Measurements from ENCODE around the gene PLA2G4C. TPM values are rescaled to one million over a fixed set of nuclear protein-coding genes. Genes with fewer than 3 reads are reported as not detected.

PLA2G4C gene
- total RNA-seq, 4 donors from 2014 or later = 3.8 to 15.6 (median 9.7) TPM

GRCh38 chr19:48135411-48135810 is 24.8 kb upstream of the PLA2G4C start:
- H3K36me3 ChIP-seq = peaks cover 0 to 32% of the 10 kb centered on the region in 2 donors
- no peak for ATAC-seq
- 64 to 74% methylated on average over 6 to 7 of the region's 8 CpGs for WGBS, 2 donors (ENCODE audit: low coverage in 1 of 2)

GRCh38 chr19:48133094-48133493 is 22.5 kb upstream of the PLA2G4C start:
- no peak for ATAC-seq
- H3K27ac ChIP-seq = no peak overlapping the region
- no peaks in the 10 kb centered on the region for H3K9me3 ChIP-seq
- WGBS, 2 donors (ENCODE audit: low coverage in 1 of 2) = 98% methylated on average over 6 of the region's 6 CpGs; no CpG with 5 or more reads in 1 of the 2 donors
- no peaks in the 10 kb centered on the region for H3K27me3 ChIP-seq
- H3K36me3 ChIP-seq = peaks cover 0 to 35% of the 10 kb centered on the region in 2 donors
- H3K4me3 ChIP-seq = no peak overlapping the region
- TF ChIP-seq CTCF (IDR thresholded peaks at IDR 0.05) (no peak), POLR2AphosphoS5 (IDR thresholded peaks at IDR 0.05) (no peak), POLR2A (IDR thresholded peaks at IDR 0.05) (no peak), EP300 (IDR thresholded peaks at IDR 0.05) (no peak)
- H3K4me1 ChIP-seq = no peaks in the 10 kb centered on the region

More at GRCh38 chr19:48135411-48135810, 24.8 kb upstream of the PLA2G4C start:
- H3K4me1 ChIP-seq = no peaks in the 10 kb centered on the region
- no peak for TF ChIP-seq POLR2AphosphoS5 (IDR thresholded peaks at IDR 0.05)
- TF ChIP-seq POLR2A (IDR thresholded peaks at IDR 0.05) = no peak
- no peak for TF ChIP-seq CTCF (IDR thresholded peaks at IDR 0.05)
- no peak for TF ChIP-seq EP300 (IDR thresholded peaks at IDR 0.05)
- no peak overlapping the region for H3K4me3 ChIP-seq
- H3K27me3 ChIP-seq = no peaks in the 10 kb centered on the region
- no peaks in the 10 kb centered on the region for H3K9me3 ChIP-seq
- no peak overlapping the region for H3K27ac ChIP-seq

- no peak overlapping the region for H3K27ac ChIP-seq
- ATAC-seq = no peak
- no peaks in the 10 kb centered on the region for H3K9me3 ChIP-seq
- TF ChIP-seq CTCF (IDR thresholded peaks at IDR 0.05) (no peak), POLR2A (IDR thresholded peaks at IDR 0.05) (no peak), EP300 (IDR thresholded peaks at IDR 0.05) (no peak), POLR2AphosphoS5 (IDR thresholded peaks at IDR 0.05) (no peak)
- H3K27me3 ChIP-seq = no peaks in the 10 kb centered on the region
- no peak overlapping the region for H3K4me3 ChIP-seq
- H3K36me3 ChIP-seq = peaks cover 0 to 52% of the 10 kb centered on the region in 2 donors
- 79 to 89% methylated on average over 5 to 6 of the region's 6 CpGs for WGBS, 2 donors (ENCODE audit: low coverage in 1 of 2)
- peaks cover 0 to 5% (median 0%) of the 10 kb centered on the region in 3 donors for H3K4me1 ChIP-seq
Observed at GRCh38 chr19:48127561-48127960, 16.9 kb upstream of the PLA2G4C start.

- no peak for ATAC-seq
- Histone ChIP-seq H3K4me3 (no peak overlapping the region), H3K4me1 (peaks cover 0 to 5% (median 0%) of the 10 kb centered on the region in 3 donors), H3K27me3 (no peaks in the 10 kb centered on the region), H3K9me3 (no peaks in the 10 kb centered on the region), H3K36me3 (peaks cover 0 to 43% of the 10 kb centered on the region in 2 donors), H3K27ac (no peak overlapping the region)
- TF ChIP-seq POLR2A (IDR thresholded peaks at IDR 0.05) = no peak
- no peak for TF ChIP-seq CTCF (IDR thresholded peaks at IDR 0.05)
- no peak for TF ChIP-seq POLR2AphosphoS5 (IDR thresholded peaks at IDR 0.05)
- TF ChIP-seq EP300 (IDR thresholded peaks at IDR 0.05) = no peak
- 34 to 74% methylated on average over 7 to 11 of the region's 12 CpGs for WGBS, 2 donors (ENCODE audit: low coverage in 1 of 2)
Observed at GRCh38 chr19:48123907-48124651, 13.5 kb upstream of the PLA2G4C start.

- ATAC-seq = no peak
- no peak overlapping the region for H3K4me3 ChIP-seq
- 60 to 77% methylated on average over 2 to 6 of the region's 14 CpGs for WGBS, 2 donors (ENCODE audit: low coverage in 1 of 2)
- H3K27ac ChIP-seq = no peak overlapping the region
- H3K36me3 ChIP-seq = peaks cover 0 to 40% of the 10 kb centered on the region in 2 donors
- H3K27me3 ChIP-seq = no peaks in the 10 kb centered on the region
- H3K4me1 ChIP-seq = peaks cover 0 to 5% (median 0%) of the 10 kb centered on the region in 3 donors
- TF ChIP-seq EP300 (IDR thresholded peaks at IDR 0.05) = no peak
- no peak for TF ChIP-seq CTCF (IDR thresholded peaks at IDR 0.05)
- no peak for TF ChIP-seq POLR2AphosphoS5 (IDR thresholded peaks at IDR 0.05)
- no peak for TF ChIP-seq POLR2A (IDR thresholded peaks at IDR 0.05)
- no peaks in the 10 kb centered on the region for H3K9me3 ChIP-seq
Observed at GRCh38 chr19:48122421-48122820, 11.8 kb upstream of the PLA2G4C start.

Measured in gastroesophageal sphincter (tissue), 4 donors.